HL-60/S4 treated with retinoic acid at 250 ng/mL for 4 days and 3 days (cell line): ENCODE data around the gene TRIP12.
"Not testable (repeated sequence)": the region's sequence is repeated elsewhere in the genome, so short reads cannot be mapped to it uniquely, and the experiment has no call there.

Experiments
- in situ Hi-C: fragments of 300-500 bp; cut with MboI; formaldehyde crosslinking; loops from 2 replicates; pipeline ENCODE4 v1.7.0; 2022; ENCODE audit warnings: low sequenced_read_pairs

Gene TRIP12

GRCh38 chr2:229726643-229727042, 195.2 kb downstream of the TRIP12 start:
- in situ Hi-C loops, result no loop called here

- in situ Hi-C loops, result no loop called here
Observed at GRCh38 chr2:229725716-229726574, 195.9 kb downstream of the TRIP12 start.

GRCh38 chr2:229723192-229723591, 198.6 kb downstream of the TRIP12 start:
- in situ Hi-C loops, result not testable (repeated sequence)

- in situ Hi-C loops, result no loop called here
Observed at GRCh38 chr2:229719926-229720647, 201.7 kb downstream of the TRIP12 start.

- in situ Hi-C loops, result no loop called here
Observed at GRCh38 chr2:229718057-229718456, 203.8 kb downstream of the TRIP12 start.

GRCh38 chr2:229715895-229716507, 205.8 kb downstream of the TRIP12 start:
- in situ Hi-C loops, result no loop called here

GRCh38 chr2:229714736-229715541, 206.9 kb downstream of the TRIP12 start:
- in situ Hi-C loops, result no loop called here

GRCh38 chr2:229714080-229714735, 207.6 kb downstream of the TRIP12 start, which contains the start of gene DNER:
Gene DNER, minus strand, starts transcription at chr2:229714555. Its CDS starts 132 bp downstream, at chr2:229714423.
- in situ Hi-C loops, result no loop called here
